CD4-positive, alpha-beta T cell treated with Interleukin-2 at 100 ng/mL for 4 hours (primary cell): ENCODE results near the gene SLC1A3.
"Not testable (repeated sequence)": the region's sequence is repeated elsewhere in the genome, so short reads cannot be mapped to it uniquely, and the experiment has no call there.

ENCODE experiments used
- DNase-seq: peaks from one replicate; pipeline ENCODE4 v3.0.0-alpha.2; 2020; ENCODE audit warnings: low spot score

SLC1A3 gene

DNA sequence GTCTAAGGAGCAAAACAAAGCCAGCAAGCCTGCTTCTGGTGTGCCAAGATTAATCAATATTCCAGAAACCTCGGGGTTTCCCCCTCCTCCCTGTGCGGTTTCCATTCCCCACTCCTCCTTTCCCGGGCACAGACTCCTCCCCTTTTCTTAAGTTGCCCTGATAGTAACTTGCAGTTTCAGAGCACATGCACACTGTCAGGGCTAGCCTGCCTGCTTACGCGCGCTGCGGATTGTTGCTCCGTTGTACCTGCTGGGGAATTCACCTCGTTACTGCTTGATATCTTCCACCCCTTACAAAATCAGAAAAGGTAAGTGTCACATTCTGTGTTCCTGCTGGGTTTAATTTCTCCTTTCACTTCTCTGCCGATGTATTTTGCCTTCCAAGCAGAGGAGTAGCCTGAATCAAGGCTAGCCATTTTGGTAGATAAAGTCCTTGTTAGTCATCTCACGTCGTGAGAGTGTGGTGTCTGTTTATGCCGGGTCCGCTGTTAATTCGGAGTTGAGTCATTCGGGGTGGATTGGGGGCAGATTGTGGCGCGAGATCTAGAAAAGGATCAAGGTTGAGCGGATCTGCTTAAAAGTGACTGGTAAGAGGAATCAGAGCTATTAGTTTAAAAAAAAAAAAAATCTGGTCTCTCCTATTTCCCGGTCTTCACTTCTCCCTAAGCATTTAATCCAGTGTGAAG, at the start of gene SLC1A3:
Gene SLC1A3 (plus strand): TSS at position 179 of the 686 bp plus-strand sequence. CDS start 1,818 bp downstream, outside the sequence.
- DNase-seq = no peak

DNA sequence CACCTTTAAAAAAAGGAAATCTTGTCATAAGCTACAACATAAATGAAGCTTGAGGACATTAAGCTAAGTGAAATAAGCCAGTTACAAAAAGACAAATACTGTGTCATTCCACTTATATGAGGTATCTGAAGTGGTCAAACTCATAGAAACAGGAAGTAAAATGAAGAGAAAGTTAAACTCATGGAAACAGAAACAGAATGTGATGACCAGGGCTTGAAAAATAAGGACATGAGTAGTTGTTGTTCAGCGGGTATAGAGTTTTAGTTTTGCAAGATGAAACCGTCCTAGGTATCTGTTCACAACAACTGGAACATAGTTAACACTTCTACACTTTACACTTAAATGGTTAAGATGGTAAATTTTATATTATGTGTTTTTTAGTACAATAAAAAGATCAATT, 47.8 kb upstream of the SLC1A3 start:
- DNase-seq = no peak

DNA sequence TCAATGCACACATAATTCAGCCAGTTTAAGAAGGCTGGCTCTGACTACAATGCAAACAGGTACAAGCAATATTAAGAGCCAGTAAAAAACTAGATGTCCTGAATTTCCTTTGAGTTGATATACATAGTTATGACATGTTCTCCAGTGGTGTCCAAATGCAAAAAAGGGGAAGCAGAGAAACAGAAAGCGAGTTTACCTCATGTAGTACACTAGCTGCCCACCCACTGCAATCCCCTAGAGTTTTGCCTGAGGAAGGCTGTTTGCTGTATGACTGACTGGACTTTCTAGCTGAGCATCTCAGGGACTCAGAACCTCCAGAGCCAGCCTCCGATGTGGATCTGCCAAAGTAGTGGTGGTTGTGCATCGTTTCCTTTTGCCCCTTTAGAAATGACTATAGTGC, 44.8 kb upstream of the SLC1A3 start:
- no peak for DNase-seq

DNA sequence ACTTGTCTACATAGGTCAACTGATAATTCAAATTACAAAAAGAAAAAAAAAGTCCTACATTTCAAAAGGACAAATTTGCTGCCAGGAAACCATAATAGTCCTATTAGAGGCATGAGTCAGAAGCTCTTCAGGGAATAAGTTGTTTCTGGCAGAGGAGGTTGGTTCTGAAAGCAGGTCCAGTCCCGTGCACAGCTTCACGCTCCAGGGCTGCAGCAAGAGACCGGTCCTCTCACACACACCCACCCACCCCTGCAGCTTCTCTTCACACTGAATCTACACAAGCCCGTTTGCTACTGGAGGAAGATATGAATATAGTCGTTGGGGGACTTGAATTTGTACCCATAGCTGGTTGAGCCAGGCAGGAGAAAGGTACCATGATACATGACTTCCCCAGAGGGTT, 36.9 kb upstream of the SLC1A3 start:
- no peak for DNase-seq

DNA sequence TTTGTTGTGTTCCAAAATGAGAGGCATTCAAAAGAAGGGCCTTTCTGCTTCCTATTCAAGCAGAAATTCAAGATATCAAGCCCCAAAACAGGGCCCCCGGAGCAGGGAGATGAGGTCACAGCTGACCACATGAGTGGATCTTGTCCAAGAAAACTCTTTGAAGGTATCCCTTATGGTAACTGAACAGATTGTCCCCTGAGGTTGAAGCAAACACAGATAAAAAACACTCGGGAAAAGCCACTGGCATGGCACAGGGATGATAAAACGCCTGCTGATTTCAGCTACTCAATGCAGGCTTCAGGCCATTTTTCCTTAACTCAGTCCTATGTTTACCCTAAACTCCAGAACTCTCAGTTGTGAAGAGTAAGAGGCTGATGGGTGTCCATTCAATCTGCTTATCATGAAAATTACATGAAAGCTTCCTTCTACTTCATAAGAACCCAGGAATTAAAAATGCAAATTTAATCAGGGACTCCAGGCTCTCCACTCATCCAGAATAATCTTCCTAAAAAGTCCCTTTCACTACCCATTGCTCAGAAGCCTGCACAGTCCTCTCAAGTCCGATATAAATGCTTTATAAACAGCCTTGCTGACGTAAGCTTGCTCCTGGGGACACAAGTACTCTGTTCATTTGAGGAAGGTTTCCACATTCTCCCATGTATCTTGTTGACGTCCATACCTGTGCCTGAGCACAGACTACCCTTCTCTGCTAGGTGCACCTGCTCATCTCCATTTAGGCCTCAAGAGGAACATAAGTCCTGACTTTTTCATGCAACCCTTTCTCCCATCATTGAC, 35.9 kb upstream of the SLC1A3 start:
- DNase-seq = no peak

DNA sequence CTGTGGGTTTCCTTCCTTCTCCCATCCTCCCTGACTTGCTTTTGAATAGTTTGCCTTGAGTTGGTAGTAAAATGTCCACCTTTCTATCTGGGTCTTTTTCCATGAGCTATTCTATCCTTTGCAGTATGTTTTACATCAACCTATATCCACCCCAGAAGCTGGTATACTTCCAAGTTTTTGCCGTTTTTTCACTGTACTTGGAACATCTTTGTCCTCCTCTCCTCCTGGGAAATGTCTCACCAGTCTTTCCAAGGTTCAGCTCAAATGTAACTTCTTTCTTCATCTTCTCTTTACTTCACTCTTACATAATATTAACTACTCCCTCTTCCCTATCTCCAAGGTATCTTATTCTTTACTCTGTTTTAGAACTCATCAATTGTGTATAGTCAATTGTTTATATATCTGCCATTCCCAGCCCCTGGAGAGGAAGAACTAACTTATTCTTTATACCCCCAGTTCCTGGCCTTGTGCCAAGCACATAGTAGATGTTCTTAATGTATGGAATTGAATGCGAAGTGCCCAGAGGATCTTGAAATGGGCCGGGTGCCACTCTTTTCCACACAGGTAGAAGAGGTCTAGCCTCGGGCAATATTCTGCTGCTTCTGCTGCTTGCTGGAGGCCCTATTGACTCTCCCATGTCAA, 34.9 kb upstream of the SLC1A3 start:
- DNase-seq = no peak

DNA sequence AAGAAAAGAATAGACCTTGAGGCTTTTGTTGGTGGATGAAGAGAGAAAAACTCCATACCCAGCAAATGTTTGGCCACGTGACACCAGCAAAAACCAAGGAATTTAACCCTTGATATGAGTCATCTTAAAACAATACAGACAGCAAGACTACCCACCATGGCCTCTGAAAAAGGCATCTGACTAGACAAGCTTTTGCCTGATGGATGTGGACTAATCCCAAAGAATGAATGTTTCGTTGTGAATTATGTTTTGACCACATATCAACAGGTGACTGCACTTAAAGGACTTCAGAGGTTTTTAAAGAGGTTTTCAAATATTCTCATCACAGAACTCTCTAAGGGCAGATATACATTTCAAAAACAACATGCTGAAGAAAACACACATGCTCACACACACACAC, 33.0 kb upstream of the SLC1A3 start:
- DNase-seq = no peak

DNA sequence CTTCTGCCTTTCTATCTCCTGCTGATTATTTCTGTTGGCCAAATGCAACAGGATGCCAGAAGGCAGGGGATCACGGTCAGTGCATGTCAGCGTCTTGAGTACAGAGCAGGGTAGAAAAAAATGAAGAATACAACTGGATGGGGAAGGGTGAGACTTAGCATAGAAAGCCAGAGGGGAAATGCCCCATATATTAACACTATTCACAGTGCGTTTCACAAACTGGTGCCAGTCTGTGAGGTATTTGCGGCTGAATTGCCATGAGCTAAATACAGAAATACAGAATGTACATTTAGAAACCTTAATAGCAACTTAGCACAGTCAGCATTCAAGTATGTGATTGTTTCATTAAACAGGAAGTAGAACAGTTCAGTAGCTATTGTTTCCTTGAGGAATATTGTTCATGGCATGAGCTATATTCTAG, 31.0 kb upstream of the SLC1A3 start:
- no peak for DNase-seq

DNA sequence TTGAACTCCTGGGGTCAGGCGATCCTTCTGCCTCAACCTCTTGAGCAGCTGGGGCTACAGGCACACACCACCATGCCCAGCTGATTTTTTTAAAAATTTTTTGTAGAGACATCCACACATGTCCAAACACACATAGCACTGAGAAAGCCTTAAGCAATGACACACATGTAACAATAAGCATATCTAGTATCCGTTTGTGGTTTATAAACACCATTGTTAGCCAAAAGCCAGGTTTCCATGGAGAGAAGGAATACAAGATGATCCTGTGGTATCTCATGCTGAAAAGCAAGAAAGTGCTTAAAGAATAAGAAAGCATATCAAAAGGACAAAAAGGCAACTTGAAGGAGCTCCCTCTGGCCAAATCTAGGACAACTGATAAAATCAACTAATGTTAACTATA, 29.7 kb upstream of the SLC1A3 start:
- DNase-seq = no peak

DNA sequence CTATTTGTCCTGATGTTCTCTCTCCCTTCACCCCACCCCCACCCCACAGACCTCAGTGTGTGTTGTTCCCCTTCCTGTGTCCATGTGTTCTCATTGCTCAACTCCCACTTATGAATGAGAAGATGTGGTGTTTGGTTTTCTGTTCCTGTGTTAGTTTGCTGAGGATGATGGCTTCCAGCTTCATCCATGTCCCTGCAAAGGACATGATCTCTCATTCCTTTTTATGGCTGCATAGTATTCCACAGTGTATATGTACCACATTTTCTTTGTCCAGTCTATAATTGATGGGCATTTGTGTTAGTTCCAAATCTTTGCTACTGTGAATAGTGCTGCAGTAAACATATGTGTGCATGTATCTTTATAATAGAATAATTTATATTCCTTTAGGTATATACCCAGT, 26.5 kb upstream of the SLC1A3 start:
- not testable (repeated sequence) for DNase-seq

DNA sequence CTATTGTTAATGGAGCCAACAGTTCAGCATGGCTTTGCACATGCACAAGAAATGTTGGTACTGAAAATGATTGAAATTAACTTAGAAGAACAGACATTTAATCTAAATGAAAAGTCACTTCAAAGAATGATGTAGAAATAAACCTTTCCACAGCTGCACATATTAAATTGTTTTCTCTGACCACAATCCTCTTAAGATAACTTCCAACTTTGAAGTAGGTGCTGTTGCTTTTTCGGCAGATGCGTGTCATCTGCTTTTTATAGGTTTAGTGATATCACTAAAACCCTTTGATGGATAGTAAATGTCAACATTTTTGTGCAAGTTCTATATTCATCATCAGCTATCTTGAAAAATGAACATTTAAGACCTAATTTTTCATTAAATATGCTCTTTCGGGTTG, 25.3 kb upstream of the SLC1A3 start:
- DNase-seq = no peak

DNA sequence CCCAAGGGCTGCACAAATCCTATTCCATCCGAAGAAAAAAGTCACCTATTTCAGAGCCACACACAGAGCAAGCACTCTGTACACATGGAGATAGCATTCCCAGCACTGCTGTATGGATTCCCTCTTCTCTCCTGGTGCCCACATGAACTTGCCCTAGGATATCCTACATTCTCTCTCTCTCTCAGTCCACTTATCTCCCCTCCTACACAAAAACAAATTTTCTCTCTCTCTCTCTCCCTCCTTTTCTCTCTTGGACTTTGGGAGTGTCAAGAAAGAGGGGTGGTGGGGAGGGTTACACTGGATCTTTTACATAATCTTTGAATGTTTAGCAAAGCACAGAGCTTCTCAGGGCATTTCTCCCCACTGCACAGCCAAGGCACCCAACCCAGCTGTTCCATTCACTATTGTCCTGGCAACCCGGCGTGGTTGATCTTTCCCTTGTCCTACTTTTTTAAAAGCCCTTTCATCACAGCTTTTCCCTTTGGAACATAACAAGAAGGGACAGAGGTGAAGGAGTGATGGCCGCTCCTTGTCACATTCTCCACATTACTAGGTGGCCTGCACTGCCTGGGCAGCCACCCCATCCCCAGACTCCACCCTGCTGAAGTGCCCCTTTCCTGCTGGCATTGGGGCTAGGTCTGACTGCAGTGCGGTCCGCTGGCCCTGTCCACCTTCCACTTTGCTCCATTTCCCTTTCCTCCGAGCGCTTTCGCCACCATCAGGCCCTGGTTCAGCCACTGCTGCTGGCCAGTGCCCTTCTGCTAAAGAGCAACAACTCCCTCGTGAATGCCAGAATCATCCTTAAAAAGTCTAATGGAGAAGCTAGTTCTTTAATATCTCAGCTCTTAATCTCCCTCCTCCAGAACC, 22.2 kb upstream of the SLC1A3 start:
- DNase-seq = no peak

DNA sequence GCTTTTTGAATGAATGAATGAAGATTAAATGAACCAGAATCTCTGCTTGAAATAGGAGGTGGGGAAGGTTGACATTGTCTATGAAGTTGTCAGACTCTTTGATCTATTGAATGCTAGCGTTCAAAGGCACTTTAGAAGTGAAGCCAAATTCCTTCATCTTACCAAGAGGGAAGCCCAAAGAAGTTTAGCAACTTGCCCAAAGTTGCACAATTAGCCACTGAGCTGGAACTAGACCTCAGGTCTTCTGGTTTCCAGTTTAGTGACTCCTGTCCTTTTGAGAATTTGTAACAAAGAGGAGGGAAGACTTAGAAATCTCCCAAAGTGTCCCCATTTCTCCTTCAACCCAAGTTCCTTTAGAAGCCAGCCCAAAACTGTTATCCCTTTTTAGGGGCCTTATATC, 20.7 kb upstream of the SLC1A3 start:
- no peak for DNase-seq

DNA sequence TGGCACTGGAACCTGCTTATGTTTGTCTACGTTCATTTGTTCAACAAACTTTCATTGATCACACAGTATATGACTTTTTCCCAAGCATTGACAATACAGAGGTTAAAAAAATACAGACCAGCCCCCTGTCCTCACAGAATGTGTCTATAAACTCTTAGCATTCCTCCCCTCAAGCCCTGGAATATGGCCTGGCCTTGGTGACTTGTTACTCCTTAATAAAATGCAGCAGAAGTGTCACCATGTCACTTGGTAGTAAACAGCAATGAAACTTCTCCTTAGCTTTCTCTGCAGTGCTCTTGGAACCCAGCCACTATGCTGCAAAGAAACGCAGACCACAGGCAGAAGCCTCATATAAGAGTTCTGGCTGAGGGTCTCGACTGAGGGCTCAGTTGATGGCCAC, 19.1 kb upstream of the SLC1A3 start:
- no peak for DNase-seq

DNA sequence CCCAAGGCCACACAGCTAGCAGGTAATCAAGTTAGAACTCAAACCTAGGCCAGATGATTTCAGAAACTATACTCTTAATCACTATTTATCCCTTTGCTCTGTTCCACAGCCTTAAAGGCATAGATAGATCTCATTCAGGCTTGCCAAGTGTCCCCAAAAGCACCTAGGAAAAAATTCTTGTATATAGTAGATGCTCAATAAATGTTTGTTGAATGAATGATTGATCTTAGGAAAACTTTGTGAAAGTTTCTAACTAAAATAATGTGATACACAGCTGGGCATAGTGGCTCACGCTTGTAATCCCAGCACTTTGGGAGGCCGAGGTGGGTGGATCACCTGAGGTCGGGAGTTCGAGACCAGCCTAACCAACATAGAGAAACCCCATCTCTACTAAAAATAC, 16.7 kb upstream of the SLC1A3 start:
- DNase-seq = not testable (repeated sequence)

DNA sequence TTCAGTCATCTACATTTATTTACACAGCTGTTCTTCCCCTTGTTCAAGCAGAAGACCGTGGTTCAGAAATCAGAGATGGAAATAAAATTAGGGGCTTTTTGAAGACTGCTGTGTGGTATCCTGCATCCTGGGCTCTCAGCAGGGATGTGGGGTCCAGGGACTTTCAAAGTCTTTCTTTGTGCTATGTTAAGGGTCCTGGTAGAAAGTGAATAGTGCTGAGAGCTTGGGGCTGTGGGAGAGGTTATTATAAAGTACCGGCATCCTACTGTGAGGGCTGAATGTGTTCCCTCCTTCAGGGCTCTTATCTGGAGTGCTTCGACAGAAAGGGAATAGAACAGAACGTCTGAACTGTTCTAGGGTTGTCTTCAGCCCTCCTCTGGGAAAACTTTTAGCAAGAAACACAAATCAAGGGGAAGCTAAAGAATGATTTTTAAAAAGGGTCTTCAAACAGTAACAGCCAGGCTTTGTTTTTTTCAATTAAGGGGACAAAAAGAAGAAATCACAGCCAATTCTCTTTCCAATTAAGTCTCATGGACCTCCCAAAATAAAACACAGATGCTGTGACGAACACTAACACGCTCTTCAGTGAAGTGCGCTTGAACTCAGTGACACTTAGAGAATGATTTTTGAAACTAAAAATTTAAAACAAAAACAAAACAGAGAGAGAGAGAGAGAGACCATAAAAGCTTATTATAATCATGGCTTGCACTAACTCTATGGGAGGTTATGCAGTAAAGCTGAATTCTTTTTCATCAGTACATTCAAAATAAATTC, 15.7 kb upstream of the SLC1A3 start:
- DNase-seq = no peak

DNA sequence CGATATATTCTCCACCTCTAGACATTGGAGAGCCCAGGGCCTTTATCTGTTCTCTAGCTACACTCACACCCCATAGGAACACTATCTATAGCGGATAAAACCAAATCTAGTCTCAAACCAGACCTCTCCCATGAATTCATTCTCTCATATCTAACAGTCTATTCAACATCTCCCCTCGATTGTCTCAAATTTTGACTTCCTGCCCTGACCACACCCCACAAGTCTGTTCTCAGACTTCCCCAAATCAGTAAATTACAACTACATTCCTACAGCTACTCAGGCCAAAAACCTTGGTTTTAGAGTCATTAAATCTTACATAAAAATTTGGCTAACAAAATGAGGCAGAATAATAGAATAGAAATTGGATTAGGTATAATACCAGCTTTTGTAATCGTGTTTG, 12.5 kb upstream of the SLC1A3 start:
- no peak for DNase-seq

DNA sequence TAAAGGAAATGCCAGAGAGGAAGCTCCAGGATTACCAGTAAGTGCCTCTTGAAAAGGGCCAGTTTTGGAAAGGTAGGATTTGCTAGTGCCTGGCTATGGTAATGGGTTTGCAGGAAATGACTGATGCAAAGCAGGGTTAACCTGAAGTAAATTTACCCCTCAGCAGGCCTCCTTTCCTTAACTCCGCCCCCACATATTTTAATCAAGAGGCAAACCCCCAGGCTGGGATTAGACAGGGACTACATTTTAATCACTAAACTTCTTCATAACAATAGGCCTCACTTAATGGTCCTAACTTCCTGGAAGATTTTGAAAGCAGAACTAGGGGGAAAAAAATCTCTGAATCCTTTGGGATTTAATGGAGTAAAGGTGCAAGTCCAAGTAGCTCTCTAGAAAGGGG, 10.2 kb upstream of the SLC1A3 start:
- no peak for DNase-seq

DNA sequence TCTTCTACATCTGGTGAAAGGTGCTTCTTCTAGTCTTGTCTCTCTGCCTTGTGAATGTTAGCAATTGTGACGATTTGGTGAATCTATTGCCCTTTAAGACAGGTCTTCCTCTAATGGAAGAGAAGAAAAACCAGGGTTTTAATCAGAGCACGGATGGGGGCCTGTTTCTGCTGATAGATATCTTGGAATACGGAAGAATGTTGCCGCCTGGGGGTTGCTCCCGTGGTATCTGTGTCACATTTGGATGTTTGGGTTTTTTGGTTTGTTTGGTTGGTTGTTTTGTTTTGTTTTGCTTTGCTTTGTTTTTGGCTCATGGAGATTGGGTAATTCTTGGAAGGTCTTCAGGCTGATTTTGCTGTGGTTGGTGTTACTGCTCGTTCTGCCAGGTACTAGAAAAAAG, 9.7 kb upstream of the SLC1A3 start:
- no peak for DNase-seq

DNA sequence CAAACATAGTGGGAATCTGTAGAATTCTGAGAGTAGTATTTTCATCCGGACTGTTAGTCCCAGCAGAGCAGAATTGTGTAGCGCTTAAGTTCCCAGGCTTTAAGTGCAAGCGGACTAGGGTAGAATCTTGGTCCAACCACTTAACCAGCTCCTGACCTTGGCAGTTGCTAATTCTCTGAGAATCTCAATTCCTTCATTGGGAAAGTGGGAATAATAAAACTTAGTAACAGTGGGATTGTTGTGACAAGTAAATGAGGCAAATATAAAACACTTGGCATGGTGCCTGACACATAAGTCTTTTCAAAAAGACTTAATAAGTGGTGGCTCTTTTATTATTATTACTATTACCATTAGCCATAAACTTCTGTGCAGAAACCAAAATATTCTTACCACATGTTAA, 8.4 kb upstream of the SLC1A3 start:
- no peak for DNase-seq

DNA sequence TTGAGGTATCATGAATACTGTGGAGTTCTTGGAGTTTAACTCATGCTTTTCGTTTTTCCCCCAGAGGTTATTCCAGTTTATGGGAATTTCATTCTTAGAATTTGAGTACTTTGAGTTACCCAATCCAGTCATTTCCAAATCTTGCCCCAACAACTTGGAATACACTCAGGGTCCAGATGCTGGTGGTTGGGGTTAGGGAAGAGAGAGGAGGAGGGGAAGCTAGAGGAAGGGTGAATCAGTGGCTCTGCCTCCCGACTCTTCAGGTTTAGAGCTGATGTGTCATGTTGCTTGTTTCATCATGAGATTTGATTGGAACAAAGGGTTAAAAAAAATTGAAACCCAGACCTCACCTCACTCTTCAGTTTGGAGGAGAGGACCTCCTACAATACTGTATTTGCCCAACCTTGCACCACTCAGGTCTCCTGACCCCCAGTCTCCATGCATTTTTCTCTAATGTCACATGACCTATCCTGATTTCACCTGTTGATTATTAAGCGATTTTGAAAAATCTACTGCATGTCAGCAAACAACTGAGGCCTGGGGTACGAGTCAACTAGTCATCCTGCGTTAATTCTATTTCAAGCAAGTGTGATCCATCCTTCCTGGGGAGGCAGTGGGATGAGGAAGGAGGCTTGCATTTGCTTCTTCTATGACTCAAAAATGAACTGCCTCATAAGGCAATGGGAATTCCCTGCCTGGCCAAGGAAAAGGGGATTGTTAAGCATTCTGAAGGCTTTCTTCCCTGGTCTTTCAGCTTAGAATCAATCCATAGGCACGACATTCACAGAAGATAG, 6.2 kb upstream of the SLC1A3 start:
- no peak for DNase-seq
